PFSK-1 (cell line): ENCODE results near the gene WDR7.

ENCODE experiments used
- POLR2AphosphoS5 ChIP-seq: IDR thresholded peaks from 2 replicates; pipeline ENCODE4 v1.6.1; 2012; ENCODE audit warnings: low read depth, mild to moderate bottlenecking, control low read depth, low read length, moderate library complexity
- SIN3A ChIP-seq: IDR thresholded peaks from 2 replicates; pipeline ENCODE4 v1.6.1; 2012; ENCODE audit warnings: mild to moderate bottlenecking, low read length, moderate library complexity, borderline replicate concordance; ENCODE audit not compliant: insufficient read depth

DNA sequence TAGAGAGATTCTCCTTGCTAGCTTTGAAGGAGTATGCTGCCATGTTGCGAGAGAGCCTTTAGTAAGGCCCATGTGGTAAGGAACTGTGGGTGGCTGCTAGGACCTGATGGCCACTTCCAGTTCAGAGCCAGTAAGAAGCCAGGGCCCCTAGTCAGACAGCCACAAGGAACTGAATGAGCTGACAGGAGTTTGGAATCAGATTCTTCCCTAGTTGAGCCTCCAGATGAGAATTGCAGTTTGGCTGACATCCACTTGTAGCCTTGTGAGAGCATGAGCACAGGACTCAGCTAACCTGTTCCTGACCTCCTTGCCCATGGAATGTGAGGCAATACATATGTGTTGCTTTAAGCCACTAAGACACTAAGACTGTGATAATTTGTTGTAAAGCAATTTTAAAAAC is 1.2 kb upstream of the WDR7 start:
- TF ChIP-seq POLR2AphosphoS5 (no peak), SIN3A (no peak)
